HG03432 (cell line): Measurements from ENCODE around the gene DEGS2.

ENCODE experiments used
- ATAC-seq: cut with Tn5 transposase; IDR thresholded peaks from one replicate; pipeline ENCODE4 v1.9.1; 2021; ENCODE audit warnings: mild to moderate bottlenecking, moderate library complexity; ENCODE audit not compliant: unreplicated experiment

DEGS2 gene

DNA sequence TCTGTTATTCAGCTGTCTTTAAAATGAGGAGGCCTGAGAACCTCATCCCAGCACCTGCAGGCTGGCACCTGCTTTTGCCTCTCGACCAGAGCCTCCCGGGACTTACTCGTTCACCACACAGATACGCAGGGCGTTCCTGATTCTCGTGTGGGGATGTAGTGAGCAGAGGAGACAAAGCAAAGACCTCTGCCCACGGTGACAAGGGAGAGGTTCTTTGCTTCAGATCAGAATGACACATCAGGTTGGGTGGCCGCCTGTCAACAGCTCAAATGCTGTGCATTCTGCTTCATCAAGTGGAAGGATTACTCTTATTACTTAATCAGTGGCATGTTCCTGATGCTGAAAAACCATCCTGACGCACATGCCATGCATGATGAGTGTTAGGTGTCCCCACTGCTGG is 24.4 kb downstream of the DEGS2 start:
- ATAC-seq: no peak

DNA sequence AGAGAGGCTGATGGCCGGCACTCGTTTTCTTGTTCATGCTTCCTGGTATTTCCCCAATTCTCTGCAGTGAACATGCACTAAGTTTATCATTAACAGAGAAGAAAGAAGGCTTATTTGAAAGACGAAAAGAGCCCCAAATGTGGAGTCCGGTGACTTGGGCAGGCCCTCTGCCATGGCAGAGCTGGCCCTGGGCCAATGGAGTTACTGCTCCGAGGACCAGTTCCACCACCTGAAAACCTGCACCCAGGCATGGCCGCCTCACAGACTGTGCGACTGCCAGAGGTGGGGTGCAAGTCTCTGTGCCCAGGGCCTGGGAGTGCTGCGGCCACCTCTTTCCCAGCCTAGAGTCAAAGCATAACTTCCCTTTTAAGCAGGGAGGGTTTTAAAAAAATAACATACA is 24.9 kb downstream of the DEGS2 start:
- ATAC-seq: no peak

DNA sequence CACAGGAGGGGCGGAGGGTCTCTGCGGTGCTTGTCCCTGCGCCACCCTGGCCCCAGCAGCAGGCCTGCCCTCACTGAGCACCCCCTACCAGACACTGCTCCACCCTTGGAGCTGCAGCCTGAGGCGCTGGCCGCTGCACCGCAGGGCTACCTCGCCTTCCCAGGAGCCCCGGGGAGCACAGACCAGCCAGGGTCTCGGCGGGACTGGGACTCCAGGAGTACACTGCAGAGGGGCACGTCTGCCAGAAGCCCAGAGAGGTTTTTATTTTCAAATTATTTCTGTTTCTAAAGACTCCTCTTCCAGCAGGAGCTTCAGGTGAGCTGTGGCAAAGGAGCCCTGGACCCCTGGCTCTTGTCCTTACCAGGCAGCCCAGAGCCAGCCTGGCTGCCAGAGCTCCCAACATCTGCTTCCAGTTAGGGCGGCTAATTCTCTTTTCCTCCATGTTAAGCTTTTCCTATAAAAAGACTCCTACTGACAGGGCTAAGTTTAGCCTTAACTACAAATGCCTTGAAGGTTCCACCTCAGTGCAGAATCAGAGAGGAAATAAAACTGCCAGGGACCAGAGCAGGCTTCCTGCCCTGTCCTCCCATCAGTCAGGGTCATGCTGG is 26.4 kb downstream of the DEGS2 start:
- ATAC-seq: no peak

DNA sequence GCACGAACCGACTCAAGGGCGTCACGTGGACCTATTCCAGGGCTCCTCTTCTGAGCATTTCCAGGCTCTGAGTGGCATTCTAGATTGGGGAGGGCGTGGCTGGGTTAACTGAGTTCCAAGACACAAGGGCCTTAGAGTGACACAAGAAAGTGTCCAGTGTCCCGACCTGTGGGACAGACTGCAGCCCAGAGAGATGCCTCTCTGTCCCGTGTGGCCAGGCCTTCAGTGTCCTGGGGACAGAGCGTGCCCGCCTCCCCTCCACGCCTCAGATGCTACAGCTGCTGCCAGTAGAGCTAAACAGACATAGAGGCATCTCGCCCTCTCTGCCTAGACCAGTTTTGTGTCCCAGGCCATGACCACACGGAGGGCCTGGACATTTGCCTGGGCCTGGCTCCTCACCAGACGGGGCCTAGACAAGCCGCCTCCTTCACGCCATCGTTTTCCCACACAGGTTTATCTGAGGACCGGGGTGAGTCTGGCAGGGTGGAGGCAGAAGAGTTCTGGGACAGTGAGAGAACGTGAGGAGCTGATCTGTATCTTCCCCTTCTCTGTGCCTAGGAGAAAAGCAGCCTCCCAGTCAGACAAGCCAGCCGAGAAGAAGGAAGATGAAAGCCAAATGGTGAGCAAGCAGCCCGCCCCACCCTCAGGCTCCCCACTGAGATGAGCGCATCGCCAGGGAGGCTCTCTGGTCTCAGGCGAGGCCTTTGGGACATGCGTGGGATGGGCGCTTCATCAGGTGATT is 27.1 kb downstream of the DEGS2 start:
- no peak for ATAC-seq

DNA sequence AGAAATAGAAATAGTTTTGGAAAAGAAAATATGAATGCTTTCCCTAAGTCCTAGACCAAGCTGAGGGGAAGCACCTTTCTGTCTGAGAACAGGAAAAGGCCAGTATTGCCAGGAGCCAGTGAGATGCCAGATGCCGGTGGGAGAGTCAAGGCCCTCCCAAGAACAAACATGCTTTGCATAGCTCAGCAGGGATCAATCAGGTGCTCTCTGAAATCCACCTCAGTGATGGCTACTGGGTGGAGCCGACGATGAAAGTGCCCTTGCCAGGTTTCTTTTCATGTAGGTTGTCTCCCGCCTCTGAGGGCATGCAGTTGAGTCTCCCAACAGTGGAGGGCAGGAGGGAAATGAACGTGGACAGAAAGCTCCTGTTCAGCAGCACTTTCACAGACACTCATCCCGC is 28.3 kb downstream of the DEGS2 start:
- ATAC-seq: no peak

DNA sequence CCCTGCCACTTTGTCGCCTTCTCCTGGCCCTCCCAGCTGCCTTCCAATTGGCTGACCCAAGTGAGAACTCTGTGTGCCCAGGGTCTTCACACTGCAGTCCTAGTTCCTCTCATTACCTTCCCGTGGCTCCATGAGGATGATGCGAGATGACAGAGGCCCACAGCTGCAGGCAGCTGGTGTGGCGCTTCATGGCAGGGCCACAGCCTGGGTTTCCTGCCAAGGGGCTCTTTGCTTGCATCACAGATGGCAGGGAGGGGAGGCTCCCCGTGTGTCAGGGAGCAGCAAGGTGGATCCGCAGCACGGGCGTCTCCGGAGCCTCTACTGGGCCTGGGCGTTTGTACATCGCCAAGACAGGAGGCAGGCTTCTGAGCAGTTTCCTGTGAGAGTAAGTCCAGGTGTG is 28.9 kb downstream of the DEGS2 start:
- no peak for ATAC-seq

DNA sequence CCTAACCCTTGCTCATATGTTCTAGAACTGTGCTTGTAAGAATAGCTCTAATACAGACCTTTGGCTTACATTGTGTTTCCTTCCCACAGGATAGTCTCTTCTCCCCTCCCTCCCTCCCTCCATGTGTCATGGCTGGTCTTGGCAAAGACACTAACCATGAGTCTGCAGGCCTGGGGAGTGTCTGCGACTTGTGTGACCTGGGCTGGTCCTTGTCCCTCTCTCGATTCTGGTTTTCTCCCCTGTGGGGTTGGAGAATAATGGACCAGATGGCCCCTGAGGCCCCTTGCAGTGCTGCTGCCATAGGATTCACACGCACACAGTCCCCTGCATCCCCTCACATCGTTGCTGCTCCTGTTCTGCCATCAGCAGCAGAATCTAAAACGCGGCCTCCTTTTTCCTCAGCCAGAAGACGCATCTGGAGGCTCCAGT is 30.3 kb downstream of the DEGS2 start:
- no peak for ATAC-seq

DNA sequence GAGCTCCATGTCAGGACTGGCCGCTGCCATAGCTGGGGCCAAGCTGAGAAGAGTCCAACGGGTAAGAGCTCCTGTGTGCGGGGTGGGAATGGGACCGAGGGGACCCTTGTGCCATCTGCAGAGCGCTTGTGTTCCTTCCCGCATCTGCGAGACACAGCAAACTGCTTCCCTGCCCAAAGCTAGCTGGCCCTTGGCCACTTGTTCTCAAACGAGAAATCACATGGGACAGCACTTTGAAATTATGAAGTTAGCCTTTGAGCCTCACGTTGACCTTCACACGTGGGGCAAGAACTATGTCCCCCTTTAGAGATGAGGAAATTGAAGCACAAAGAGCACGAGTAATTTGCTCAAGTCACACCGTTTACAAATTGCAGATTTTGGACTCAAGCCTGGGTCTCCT is 30.8 kb downstream of the DEGS2 start:
- ATAC-seq: no peak

DNA sequence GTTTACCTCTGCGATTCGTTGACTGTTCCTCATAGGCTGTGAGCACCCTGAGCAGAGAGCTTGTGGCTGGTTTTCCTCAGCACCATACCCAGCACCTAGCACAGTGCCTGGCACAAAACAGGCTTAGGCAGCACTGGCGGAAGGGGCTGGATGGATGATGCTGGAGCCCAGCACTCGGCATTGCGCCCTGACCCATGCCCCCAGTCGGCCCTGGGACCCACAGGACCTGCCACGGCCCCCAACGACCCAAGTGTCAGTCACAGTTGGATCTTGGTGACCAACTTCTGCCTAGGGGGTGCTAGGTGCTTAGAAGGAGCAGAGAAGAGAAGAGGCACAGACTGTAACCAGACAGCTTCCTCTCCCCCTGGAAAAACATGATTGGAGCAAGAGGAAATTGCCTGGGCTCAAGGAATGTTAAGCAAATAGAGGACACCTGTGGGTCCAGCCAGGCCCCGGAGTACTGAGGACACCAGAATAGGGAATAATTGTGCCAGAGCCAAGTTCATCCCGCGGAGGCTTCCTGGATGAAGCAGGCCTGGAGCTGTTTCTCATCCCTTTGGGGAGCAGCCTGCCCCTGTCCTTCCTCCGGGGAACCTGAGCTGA is 31.5 kb downstream of the DEGS2 start:
- no peak for ATAC-seq

DNA sequence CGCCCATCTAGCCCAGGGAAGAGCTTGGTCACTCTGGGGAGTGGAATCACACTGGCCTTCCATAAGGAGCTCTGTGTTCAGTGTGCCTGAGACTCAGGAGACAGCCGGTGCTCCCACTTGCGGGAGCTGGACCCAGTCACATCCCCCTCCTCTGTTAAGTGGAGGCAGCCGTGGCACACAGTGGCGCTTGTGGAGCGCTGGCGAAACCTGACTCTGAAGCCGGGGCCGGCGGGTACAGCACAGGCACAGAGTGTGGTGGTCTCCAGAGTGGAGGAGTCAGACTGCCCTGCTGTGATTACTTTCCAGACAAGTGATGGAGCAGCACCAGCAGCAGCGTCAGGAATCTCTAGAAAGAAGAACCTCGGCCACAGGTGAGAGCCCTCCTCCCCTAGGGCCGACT is 33.0 kb downstream of the DEGS2 start:
- ATAC-seq: no peak

DNA sequence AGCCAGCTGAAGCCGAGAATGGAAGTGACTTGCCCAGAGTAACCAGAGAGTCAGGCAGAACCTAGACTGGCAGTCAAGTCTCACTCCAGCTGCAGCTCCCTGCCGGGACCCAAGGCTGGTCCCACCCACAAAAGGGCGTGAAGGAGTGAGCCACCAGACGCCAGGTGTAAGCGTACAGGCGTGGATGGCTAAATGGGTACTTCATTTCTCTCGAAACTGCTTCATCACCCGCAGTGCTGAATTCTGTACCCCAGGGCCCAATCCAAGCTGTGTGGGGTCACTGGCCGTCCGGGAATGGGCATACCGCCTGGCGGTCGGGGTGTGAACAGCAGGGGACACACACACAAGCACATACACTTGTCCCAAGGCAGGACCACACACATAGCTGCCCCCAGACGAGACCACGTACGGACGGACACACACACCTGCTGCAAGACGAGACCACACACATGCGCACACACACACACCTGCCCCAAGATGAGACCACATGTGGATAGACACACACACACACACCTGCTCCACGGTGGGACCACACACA is 34.8 kb downstream of the DEGS2 start:
- ATAC-seq: no peak

DNA sequence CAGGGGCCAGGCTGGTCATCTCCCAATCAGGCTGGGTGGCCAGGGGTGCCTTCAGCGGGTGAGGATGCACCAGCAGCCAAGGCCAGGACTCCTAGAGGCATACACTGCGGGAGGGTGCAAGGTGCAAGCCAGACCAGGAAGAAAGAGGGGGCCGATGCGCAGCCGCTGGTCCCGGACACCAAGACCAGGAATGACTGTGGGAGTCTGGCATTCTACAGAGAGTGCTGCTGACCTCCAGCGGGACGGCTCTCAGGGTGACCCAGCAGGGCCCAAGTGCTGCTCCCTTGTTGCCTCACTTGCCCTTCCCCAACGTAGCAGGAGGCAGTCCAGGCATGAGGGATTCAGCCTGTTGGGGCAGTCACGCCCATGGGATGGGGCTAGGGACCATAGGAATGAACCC is 35.8 kb downstream of the DEGS2 start:
- no peak for ATAC-seq

DNA sequence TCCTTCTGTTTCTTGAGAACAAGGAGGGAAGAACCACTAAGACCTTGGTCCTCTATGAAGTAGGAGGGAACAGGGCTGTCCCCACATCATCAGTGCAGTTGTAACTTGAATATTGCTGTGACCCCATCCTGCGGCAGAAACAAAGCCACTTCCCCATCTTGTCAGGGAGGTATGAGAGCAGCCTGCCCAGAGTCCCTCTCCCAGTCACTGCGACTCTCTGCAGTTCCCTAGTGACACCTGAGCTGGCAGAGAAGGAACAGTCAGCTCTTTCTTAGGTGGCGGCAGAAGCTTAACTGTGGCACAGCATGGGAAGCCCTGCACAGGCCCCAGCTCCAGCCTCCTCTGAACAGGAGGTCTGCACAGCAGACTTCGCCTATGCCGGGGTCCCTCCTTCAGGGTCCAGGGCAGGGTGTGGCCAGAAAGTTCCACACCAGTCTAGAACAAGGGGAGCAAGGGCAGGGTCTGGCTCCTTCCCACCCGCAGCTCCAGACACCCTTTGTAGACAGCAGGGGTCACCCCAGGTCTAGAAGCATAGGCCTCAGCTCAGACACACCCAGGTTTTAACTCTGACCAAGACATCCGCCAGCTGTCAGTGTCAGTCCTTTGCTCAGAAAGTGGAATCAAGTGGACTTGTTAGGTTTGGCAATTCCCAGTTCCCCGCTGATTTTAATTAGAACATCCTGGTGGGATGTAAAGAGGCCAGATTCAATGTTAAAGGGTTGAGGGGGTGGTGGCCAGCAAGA is 36.8 kb downstream of the DEGS2 start:
- no peak for ATAC-seq

DNA sequence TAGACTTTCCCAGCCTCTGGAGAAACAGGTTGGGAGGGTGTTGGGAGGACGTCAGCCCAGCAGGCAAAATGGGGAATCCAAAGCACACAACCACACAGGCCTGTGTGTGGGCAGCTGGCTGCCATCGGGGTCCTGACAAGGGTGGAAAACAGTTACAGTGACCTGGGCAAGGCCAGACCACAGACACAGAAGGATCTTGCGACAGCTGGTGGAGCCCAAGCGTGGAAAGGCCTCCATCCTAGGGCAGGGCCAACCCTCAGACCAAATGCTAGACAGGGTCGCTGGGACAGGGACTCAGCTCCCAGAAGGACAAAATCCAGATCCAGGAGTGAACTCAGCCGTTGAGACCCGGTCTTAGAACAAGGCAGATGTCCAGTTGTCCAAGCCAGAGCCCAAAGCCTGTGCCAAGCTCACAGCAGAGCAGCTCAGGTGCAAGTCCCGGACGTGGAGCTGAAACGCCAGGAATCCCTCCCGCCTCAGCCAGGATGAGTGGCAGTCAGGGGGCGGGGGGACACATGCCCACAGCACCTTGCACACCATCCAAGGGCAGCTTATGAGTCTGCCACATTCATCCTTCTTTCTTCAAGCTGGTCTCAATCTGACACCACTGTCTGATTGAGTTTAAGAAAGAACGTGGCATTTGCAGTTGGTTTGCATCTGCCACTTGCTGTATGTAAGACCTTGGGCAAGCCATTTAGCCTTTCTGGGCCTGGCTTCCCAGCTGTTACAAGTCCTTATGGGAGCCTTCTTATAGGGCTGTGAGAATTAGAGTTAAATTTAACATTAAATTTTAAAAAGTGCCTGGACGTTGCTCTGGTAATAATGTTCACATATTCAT is 37.6 kb downstream of the DEGS2 start:
- ATAC-seq: no peak

DNA sequence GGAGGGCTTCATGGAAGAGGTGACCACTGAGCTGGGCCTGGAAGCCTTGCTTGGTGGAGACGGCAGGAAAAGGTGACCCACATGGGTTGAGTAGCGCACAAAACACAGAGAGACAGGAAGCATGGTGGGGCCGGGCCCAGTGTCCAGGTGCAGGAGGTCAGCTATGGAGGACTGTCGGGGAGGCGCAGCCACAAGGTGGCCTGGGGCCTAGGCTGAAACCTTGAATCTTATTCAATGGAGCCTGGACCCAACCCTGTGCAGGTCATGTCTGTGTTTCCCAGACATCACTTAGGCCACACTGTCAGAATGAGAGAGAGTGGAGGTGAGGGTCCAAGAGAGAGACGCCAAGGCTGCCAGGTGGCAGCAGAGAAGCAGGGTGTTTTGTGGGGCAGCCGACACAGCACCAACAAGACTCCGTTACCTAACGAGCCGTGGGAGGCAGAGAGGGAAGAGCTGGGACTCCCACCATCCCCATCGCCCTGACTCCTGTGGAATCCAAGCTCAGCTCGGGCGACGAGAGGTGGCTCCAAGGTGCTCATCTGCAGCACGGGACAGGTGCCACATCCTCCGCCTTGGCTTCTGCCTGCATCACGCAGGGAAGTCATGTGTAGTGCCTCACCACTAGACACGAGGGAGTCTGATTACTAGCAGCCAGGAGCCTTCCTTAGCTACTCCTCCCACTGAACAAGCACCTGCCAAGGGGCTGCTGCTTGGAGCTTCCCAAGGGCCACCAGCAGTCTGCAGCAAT is 38.7 kb downstream of the DEGS2 start:
- ATAC-seq: no peak

DNA sequence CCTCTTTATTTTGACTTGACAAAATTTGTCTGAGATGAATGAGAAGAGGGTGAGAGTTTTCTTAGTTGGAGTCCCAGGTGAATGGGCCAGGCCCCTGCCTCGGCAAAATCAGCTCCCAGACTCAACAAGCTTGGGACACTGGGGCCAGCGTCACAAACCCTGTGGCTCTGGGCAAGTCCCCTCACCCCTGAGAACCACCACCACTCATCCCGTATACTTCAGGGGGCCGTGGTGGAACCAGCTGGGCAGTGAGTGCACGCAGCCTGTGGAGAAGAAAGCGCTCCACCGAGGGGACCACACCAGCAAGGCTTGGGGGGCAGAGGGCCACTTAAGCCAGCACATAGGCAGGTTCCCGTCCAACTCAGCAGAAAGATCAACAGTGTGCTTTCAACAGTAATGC is 40.2 kb downstream of the DEGS2 start:
- ATAC-seq: no peak

DNA sequence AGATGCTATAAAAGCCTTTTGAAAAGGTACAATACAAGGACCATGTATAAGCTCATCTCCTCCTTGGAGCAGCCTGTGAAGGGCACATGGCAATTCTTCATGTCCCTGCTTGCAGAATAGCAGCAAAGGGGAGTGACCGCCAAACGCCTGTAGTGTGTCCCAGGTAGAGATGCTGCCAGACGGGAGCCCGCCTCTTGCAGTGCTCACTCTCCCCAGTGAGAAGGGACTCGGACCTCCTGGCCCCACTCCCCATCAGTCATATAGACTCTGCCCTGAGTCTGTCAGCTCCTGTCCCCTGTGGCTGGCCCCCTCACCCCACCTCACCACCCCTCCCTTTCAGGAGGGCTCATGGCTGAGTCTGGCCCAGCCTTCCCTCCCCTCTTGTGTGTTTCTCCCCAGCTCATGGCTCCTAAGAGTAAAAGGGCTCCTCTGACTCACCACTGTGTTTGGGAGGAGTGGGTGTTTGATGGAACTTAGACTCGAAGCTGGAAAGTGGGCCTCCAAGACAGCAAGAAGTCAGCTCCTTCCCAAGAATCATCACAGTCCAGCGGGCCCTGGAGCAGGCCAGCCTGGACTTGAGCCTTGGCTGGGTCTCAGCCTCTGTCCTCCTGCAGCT is 40.9 kb downstream of the DEGS2 start:
- ATAC-seq: no peak

DNA sequence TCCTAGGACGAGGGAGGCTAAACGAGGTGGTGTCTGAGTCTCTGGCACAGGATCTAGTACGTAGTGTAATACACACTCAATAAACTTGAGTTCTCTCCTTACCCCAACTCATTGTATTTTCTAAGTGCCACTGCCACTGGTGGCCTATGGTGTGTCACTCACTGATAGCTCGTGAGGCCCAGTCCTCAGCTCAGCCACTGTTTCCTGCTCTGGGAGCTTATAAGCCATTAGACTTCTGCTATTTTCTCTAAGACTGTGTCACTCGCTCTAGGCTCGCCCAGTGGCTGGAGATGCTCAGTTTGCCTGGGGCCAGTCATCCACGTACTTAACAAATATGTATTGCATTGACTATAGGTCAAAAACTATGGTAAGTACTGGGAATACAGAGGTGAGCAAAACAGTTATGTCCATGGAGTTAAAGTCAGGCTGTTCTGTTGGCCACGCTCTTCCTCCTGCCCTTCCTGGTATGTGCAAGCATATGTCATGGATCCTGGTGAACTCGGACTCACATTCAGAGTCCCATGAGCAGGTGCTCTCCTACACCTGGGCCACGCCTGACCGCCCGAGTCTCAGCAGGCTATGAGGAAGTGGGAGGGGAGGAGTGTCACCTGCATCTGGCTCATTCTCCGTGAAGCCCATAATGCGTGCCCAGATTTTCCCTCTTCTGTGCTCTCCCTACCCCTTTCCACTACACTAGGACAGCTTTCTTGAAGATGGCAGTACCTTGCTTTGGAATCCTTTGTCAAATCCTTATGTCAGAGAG is 41.6 kb downstream of the DEGS2 start:
- no peak for ATAC-seq

DNA sequence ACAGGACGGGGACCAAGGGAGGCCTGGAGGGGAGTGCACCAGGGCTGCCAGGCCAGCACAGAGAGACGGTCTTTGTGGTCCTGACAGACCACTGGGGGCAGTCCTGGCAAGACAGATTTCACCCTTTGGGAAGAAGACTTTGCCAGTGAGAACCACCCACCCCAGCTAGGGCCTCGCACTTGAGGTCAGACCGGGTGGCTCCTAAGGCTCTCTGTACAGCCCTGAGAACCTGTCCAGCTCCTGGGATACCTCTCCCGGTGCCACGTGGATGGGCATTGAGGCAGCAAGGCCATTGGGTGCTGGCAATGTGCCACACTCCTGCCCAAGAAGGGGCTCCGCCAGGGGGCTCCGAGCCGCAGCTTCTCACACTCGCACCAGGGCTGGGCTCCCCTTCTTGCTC is 42.4 kb downstream of the DEGS2 start:
- no peak for ATAC-seq
